Fibroblast of the conjunctiva (primary cell): Measurements from ENCODE around the gene COL5A2.

Experiments used
- DNase-seq: peaks from one replicate; pipeline ENCODE4 v3.0.0-alpha.2; 2010; ENCODE audit warnings: low read depth

COL5A2 gene

DNA sequence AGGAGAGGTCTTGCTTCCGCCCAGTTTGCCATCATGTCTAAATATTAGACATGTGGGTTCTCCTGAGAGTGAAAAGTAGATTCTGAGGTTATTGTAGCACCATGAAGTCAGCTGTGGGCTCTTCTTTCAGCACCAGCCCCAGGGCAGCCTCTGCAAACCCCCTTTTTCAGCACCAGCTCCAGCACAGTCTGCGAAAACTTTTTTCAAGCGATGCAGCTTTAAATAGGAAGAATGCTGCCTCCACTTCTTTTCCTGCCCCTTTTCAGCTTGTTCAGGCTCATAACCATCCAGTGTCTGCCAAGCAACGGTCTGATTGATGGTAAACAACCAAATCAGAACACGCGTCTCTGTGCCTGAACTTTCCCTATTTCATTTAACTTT, at the start of gene COL5A2:
Gene COL5A2 (minus strand): TSS at position 192 of the 381 bp plus-strand sequence. CDS start 157 bp downstream, at position 35.
- DNase-seq = peak; percentile 95

DNA sequence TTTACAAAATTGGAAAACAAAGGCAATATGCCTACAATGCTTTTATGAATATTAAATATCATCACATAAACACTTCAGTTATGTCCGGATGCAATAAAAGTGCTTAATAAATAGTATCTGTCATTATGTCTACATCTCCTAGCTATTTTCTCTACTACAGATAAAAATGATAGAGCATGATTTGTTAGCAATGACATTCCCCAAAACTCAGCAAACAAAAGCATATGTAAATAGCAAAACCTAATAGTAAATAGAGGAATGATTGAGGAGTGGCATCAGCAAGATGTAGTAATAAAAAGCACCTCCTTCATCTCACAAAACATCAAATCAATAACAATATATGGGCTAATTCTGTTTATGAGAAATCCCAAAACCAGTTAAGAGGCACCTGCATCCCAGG, 46.5 kb upstream of the COL5A2 start:
- no peak for DNase-seq

DNA sequence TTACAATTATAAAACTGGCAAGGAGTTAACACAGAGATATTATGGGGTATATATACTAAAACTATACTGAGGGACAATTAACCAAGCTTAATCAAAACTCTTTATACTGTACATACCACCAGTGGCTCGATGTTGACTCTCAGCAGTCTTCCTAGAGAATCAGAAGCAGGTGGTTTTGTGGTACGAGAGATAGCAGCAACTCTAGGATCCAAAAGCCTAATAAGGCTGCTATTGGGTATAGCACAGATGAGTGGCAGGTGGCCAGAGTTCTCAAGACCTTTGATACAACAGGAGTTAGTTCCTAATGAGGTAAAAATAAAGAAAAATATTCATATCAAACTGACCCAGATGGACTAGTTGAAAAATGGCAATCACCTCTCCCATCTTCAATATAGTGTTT, 45.5 kb upstream of the COL5A2 start:
- no peak for DNase-seq

DNA sequence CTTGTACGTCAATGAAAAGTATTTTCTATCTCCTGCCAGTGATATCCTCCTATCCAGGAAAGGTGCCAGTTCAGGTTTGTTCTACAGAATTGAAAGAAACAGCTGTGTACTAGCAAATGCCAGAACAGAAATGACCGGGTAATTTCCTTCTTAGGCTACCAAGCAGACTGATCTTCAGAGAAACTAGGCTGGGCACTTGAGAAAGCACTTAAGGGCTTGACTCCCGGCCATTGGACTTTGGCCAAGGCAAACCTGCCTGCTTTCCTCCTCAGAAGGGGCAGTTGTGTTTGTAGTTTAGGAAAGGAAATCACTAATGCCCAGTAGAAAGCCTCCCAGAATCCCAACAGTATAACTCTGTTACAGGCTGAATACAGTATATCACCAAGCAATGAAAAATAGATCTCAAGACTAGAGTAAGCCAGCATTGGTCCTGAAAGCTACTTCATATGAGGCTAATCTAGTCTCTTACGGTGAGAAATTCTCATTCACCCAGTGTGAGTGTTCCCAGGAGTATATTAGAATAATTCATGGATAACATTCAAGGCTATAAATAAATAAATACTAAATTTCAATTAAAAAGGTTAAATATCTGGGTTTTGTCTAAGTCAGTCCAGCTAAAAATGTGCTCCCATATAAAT, 43.0 kb upstream of the COL5A2 start:
- DNase-seq = no peak

DNA sequence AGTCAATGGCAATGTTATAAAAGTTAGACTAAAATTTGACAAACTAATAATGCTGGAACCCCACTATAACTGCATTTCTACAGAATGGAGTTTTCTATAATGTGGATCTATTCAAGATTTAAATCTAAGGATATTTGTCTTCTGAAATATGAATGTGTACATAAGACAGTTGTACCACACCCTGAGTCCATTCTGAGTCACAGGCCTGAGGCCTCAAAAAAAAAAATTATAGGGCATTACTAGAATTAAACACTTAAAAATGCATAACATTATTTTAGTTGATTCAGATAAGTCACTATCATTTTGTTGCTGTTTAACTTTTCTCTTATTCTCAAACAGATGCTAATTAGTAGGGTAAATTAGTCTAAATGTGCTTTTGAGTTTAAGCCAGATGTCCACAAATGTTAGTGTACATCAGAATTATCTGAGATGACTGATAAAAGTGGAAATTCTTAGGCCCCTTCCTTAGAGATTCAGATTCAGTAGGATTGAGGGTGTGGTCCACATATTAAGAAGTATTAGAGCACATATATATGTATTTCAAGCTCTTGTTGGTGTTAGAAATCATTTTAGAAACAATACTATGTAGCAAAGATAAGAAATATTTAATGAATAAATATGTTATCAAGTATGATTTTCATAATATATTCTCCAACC, 42.4 kb upstream of the COL5A2 start:
- DNase-seq = no peak

DNA sequence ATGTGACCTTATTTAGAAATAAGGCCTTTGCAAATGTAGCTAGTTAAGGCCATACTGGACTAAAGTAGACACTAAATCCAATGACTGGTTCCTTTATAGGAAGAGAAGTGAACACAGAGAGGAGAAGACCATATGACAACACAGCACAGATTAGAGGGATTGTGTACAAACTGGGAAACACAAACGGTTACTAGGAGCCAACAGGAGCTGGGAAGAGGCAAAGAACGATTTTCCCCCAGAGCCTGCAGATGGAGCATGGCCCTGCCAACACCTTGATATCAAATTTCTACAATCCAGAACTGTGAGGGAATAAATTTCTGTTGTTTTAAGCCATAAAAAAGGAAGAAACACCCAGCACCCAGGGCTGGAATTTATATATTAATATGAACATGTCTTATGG, 38.7 kb upstream of the COL5A2 start:
- DNase-seq = no peak

DNA sequence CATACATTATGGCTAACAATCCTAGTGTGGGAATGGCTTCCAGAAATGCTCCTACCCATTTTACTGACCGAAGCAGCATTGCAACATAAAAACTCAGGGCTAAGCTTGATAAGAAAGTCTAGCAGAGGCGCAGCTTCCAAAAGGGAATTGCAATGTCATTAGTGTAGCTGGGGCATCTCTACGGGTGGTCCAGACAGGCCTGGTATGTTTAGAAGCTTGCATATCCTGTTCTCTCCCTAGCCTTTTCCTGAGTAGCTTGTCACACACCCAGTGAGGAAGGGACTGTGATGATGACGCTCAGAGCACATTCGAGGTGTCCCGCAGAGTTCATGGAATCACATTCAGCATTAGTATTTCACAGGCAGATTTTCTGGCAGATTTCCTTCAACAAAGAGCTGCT, 38.0 kb upstream of the COL5A2 start:
- DNase-seq = no peak

DNA sequence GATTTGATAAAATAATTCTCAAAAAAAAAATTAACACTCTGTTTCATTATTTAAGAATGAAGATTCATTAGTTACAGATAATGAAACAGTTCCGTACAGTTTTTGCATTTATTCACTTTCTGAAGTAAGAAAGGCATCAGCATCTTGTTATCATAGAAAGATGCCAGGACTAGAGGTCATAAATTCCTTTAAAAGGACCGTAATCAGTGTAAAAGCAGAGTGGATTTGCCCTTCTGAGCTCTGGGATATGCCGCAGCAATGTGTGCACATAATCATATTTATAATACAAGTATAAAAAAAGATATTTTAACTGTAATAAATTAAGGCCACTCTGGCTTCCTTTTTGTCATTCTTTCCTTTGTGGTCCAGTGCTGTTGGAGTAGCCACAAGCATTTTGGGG, 37.5 kb upstream of the COL5A2 start:
- DNase-seq = no peak

DNA sequence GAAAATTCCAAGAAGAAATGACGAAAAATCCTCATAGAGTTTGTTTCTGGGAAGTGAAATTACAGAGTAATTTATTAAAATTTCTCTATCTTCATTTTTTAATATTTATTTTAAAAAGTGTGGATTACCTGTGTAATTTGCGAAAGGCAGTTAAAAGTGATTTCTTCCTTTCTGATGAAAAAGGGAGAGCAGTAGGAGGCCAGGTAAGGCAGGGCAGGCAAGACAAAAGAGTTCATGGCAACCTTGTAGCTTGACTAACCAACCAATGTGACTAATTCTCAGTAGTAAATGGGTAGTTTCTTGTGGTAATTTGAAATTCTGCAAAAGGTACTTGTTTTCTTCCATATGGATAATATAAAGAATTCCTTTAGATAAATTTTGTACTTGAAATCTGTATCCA, 34.9 kb upstream of the COL5A2 start:
- DNase-seq = no peak

DNA sequence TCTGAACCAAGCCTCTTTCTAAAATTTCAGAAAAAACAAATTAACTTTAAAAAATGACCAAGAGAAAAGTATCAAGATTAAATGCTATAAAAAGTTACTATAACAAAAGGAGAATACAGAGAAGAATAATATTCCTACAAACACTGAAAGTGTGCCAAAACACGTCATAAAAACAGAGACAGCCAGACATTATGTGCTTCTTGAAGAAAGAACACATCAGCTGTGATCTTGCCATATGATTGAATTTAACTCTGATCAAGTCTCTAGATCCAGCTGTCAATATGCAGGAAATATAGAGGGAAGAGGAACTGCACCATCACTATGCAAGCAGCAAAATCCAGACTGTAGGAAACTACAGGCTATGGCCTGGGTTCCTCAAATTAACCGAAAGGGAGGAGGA, 33.7 kb upstream of the COL5A2 start:
- no peak for DNase-seq

DNA sequence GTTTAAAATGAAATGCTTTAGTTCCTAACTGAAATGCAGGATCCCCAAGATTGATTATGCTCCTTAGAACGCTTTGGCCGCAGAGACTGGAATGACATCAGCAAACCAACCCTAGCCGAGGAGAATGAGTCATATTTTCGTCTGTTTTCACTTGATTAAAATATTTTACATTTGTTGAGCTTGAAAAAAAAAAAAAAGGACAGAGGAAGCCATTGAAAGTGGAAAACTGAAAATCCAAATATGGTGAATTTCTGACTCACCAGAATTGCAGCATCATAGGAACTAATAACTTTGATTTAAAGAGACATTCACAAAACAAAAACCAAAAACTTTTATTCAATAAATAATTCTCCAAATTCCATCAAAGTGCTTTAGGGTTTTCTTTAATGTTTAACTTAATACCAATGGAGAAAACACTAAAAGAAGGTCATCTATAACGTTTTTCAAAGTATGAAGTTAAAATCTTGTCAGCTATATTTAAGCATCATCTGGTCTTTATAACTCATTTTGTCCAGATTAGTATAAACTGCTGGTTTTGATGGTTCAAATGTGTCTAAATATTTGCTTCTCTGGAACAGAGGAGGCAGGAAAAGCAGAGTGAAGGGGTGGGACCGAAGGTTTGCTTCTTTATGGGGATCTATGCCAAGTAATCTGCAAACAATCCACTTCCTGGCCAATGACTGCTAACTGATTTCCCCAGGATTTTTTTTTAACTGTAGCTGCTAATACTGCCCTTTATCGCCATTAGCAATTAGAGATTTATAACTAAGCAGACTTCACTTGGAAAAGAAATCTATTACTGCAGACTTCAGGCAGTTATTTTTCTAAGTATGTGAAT, 30.9 kb upstream of the COL5A2 start:
- DNase-seq = peak; percentile 95

DNA sequence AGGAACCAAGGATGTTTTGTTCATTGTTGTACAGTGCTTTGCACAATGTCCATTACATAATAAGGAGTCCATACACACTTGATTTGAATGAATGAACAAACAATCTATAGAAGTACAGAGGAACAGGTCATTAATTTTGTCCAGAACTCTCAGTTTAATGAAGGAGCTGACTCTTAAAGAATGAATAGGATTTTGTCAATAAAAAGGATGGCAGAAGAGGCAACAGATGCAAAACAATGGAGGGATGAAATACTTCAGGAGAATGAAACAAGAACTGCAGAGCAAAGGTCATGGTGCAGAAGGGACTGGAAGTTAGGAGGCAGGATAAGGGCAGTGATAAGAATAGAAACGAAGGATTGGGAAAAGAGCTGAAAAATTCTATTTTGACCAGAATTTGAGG, 28.7 kb upstream of the COL5A2 start:
- no peak for DNase-seq

DNA sequence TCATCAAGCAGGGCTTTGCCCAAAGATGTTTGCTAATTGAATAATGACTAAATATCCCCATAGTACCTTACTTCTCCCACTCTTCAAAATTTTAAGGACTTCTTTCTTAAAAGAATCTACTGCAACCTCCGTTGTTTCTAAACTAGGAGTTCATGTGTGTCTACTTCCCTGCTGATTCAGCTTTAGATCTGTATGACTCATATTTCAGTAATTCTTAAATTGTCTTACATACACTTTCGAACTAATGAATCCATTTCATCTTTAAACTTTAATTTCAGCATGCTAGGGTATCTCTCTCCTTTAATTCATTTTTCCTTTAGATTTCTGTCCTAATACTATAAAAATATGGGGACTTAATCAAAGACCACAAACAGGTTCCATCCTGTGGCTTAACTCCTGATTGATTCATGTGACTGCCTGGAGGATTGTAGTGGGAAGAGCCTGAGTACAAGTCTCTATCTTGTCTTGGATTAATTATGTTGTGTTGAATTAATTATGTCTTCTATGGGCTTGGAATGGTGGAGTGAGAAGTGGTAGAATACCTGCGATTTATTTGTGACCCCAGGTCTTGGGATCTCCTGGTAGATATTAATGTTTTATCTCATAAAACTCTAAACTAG, 24.9 kb upstream of the COL5A2 start:
- DNase-seq = no peak

DNA sequence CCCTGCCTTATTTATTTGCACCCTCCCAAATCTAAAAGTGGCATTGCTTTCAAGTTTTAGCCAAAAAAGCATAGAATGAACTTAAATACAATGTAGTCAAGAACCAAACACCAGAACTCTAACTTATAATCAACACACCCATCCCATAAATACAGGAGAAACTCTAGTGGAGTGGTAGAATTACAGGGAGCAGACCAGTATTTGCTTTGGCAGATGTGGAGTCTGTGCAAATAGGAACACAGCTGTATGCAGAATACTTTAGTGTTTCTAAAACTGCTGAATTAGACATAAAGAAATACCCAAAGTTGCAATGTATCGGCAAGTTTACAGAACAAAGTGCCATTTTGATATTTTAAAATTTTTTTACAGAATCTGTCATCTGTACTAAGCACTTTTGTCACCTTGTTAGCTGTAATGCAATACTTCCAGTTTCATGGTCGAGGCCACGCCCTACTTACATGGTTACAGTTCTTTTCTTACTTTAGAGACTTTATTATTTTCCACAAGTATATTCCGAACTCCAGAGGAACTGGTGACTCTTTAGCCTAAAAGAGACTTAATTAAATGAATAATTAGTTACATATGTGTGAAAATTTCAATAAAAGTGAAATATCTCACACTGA, 23.7 kb upstream of the COL5A2 start:
- no peak for DNase-seq

DNA sequence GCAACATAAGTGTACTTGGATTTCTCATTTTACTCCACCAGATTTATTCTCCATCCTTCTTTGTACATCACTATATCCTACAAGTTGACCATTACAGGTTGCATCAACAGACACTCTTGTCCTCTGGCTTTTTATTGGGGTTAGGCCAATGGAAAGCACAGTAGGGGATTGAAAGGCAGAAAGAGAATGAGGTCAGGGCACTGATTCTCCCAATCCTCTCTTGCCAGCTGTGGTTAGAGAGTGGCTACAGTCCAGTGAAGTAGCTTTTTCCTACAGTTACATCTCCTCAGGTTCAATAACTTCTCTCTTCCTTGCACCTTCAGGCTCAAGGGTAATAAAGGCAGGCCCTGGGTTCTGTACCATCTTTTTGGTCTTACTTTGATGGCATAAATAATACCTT, 20.2 kb upstream of the COL5A2 start:
- DNase-seq = no peak

DNA sequence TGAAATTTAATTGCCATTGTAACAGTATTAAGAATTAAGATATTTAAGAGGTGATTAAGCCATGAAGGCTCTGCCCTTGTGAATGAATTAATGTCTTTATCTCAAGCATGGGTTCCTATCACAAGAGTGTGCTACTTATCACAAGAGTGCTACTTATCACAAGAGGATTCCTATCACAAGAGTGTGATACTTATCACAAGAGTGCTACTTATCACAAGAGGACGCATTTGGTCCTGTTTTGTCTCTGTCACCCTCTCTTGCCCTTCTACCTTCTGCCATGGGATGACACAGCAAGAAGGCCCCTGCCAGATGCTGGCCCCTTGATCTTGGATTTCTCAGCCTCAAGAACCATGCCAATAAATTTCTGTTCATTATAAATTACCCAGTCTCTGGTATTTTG, 13.2 kb upstream of the COL5A2 start:
- no peak for DNase-seq

DNA sequence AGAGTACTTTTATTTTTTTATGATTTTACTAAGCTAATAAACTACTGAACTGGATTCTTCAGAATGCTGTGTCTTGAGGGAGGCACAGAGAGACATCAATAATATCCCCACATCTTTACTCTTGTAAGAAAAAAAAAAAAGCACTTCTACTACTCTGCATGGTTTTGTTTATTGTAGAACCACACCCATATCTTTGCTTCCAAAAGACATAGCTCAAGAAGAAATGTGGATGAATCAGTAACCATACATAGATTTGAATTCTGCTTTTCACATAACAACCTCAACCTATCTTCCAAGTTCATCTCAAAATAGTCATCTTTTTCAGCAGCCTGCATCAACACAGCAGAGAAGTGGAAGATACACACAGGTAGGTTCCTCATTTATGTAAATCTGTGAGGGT, 12.2 kb upstream of the COL5A2 start:
- DNase-seq = peak; percentile 56

DNA sequence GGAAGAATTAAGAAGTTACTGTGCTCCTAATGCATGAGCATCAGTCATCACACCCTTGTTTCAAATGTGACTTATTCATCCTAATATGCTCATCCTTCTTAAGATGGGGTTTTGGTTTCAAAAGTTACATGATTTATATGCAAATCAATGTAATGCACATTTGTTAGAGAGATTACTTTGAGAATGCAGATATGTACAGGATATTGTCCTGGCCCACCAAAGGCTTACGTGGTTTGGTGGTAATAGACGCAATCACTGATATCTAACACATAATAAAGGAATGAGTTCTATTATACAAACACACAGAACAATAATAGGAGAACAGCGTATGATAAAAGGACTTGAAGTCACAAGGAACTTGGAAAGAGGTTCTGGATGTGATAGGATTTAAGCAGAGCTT, 11.1 kb upstream of the COL5A2 start:
- no peak for DNase-seq

DNA sequence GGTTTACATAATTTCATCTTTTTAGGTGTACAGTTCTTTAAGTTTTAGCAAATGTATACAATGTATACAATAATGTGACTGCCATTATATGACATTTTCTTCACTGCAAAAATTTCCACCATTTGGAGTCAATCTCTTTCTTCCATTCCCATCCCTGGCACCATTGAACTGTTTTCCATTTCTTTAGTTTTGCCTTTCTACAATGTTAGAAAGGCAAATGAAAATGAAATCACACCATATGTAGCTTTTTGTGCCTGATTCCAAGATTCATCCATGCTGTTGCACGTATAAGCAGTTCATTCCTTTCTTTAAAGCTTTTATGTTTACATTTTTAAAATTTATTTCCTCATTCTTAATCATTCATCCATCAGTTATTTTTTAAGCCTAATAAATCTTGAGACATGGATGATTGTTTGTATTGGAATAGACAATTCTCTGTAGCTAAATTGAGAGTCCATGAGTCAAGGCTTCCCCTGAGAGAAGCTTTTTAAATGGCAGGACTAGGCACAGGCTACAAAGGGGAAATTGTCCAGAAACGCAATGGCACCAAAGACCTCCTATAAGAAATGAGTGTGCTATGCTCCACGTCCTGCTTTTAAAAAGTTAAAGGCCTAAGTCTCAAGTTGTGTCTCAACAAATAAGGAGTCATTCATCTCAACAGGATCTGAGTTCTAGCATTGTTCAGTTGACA, 8.7 kb upstream of the COL5A2 start:
- no peak for DNase-seq

DNA sequence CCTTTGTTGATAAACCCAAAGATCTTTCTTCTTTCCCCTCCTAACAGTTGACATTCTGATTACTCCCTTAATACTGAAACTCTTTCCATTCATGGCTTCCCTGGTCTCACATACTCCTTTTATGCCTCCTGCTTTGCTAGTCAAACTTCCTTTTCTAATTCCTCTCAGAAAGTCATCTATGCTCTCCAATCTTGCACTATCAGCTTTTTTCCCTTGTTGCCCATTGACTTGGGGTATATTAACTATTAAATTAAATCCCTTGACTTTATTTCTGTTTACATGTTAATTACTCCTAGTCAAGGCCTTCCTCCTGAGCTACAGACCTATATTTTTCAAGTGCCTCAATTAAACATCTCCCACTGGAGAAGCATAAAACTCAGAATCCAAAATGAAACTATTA, 3.6 kb upstream of the COL5A2 start:
- DNase-seq = no peak

DNA sequence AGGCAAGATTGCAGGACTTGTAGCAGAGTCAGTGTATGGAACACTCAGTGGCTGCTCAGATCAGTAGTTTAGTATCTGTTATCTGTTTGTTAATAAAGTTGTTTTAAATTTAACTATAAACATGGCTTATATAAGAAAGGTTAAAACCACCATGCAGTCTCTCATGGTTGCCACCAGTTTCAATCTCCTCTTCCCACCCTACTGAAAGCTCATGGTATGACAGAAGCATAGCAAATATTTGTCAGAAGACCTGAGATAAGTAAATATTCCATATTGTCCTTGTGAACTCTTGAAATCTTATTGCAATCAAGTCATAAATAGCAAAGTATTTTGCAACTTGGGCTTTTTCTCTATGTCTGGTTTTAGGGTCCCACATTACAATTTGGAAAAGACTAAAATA, 2.1 kb upstream of the COL5A2 start:
- no peak for DNase-seq
